Neural progenitor cell (in vitro differentiated cells): ENCODE results near the gene U2AF2.

Experiments
- CTCF ChIP-seq: fragments of 200-600 bp; sonication (generic); IDR thresholded peaks from 2 replicates; pipeline ENCODE4 v1.5.1; 2017; ENCODE audit warnings: antibody characterized with exemption, mild to moderate bottlenecking
- EZH2 ChIP-seq: fragments of 200-600 bp; sonication (generic); IDR thresholded peaks from 2 replicates; pipeline ENCODE4 v1.6.1; 2017; ENCODE audit warnings: antibody characterized with exemption, mild to moderate bottlenecking, moderate library complexity
- EZH2phosphoT487 ChIP-seq: fragments of 200-600 bp; sonication (generic); IDR thresholded peaks from 2 replicates; pipeline ENCODE4 v1.6.1; 2017; ENCODE audit warnings: antibody characterized with exemption

GRCh38 chr19:55667006-55667381 lies 12.2 kb downstream of the U2AF2 start:
- TF ChIP-seq CTCF (no peak), EZH2 (no peak), EZH2phosphoT487 (no peak)
